Trophoblast cell (in vitro differentiated cells and primary cell): Measurements from ENCODE around the gene PGS1.
"Not testable (repeated sequence)": the region's sequence is repeated elsewhere in the genome, so short reads cannot be mapped to it uniquely, and the experiment has no call there.

Experiments
- DNase-seq, 2 donors: peaks; one replicate each; pipeline ENCODE4 v3.0.0-alpha.2; 2016
- H2AFZ ChIP-seq: 2 replicates; pipeline ENCODE4 v1.6.1; 2013; ENCODE audit warnings: low read length, moderate library complexity, mild to moderate bottlenecking; ENCODE audit not compliant: insufficient read depth, poor library complexity
- H2AK5ac ChIP-seq: 2 replicates; pipeline ENCODE4 v1.6.1; 2013; ENCODE audit warnings: mild to moderate bottlenecking, low read length
- H2BK120ac ChIP-seq: 2 replicates; pipeline ENCODE4 v1.6.1; 2013; ENCODE audit warnings: low read length, mild to moderate bottlenecking, moderate library complexity; ENCODE audit not compliant: insufficient read depth, poor library complexity
- H2BK12ac ChIP-seq: 2 replicates; pipeline ENCODE4 v1.6.1; 2013; ENCODE audit warnings: mild to moderate bottlenecking, low read length, moderate library complexity
- H2BK5ac ChIP-seq: 2 replicates; pipeline ENCODE4 v1.6.1; 2013; ENCODE audit warnings: low read length, low read depth, moderate library complexity, mild to moderate bottlenecking; ENCODE audit not compliant: poor library complexity
- H3K14ac ChIP-seq: 2 replicates; pipeline ENCODE4 v1.6.1; 2013; ENCODE audit warnings: mild to moderate bottlenecking, low read length
- H3K18ac ChIP-seq: 2 replicates; pipeline ENCODE4 v1.6.1; 2013; ENCODE audit warnings: mild to moderate bottlenecking, low read length
- H3K23ac ChIP-seq: 2 replicates; pipeline ENCODE4 v1.6.1; 2013; ENCODE audit warnings: low read length
- H3K27ac ChIP-seq: 2 replicates; pipeline ENCODE4 v1.5.1; 2013; ENCODE audit warnings: low read depth, mild to moderate bottlenecking, inconsistent platforms, low read length, moderate library complexity
- H3K27me3 ChIP-seq: 2 replicates; pipeline ENCODE4 v1.6.1; 2013; ENCODE audit warnings: inconsistent platforms, mild to moderate bottlenecking, low read length, moderate library complexity; ENCODE audit not compliant: insufficient read depth
- H3K36me3 ChIP-seq, 2 experiments: 1 replicate in 1 of 2; 2 replicates in 1 of 2; pipeline ENCODE4 v1.6.1; 2013; ENCODE audit warnings: low read length in 2 of 2, mild to moderate bottlenecking in 2 of 2, moderate library complexity in 1 of 2; ENCODE audit not compliant: insufficient read depth in 2 of 2, control insufficient read depth in 1 of 2
- H3K4ac ChIP-seq: 2 replicates; pipeline ENCODE4 v1.6.1; 2013; ENCODE audit warnings: low read depth, mild to moderate bottlenecking, low read length, moderate library complexity
- H3K4me1 ChIP-seq, 2 experiments: 1 replicate in 1 of 2; 2 replicates in 1 of 2; pipeline ENCODE4 v1.6.1; 2013; ENCODE audit warnings: low read length in 2 of 2, mild to moderate bottlenecking in 2 of 2, moderate library complexity in 1 of 2; ENCODE audit not compliant: insufficient read depth in 2 of 2, control insufficient read depth in 1 of 2
- H3K4me2 ChIP-seq: 2 replicates; pipeline ENCODE4 v1.6.1; 2013; ENCODE audit warnings: inconsistent platforms, mild to moderate bottlenecking, low read length, moderate library complexity
- H3K4me3 ChIP-seq: 2 replicates; pipeline ENCODE4 v1.5.1; 2013; ENCODE audit warnings: mild to moderate bottlenecking, low read depth, low read length, inconsistent platforms
- H3K79me1 ChIP-seq: one replicate; pipeline ENCODE4 v1.6.1; 2013; ENCODE audit warnings: low read length
- H3K79me2 ChIP-seq: 2 replicates; pipeline ENCODE4 v1.6.1; 2013; ENCODE audit warnings: low read length, mild to moderate bottlenecking; ENCODE audit not compliant: control insufficient read depth, insufficient read depth, poor library complexity
- H3K9ac ChIP-seq: 2 replicates; pipeline ENCODE4 v1.6.1; 2013; ENCODE audit warnings: mild to moderate bottlenecking, low read length
- H3K9me3 ChIP-seq: 2 replicates; pipeline ENCODE4 v1.6.1; 2013; ENCODE audit warnings: low read depth, mild to moderate bottlenecking, control low read depth, inconsistent platforms, low read length; ENCODE audit not compliant: insufficient read depth
- H4K12ac ChIP-seq: 2 replicates; pipeline ENCODE4 v1.6.1; 2013; ENCODE audit warnings: low read depth, mild to moderate bottlenecking, low read length, moderate library complexity
- H4K8ac ChIP-seq: 2 replicates; pipeline ENCODE4 v1.6.1; 2013; ENCODE audit warnings: low read depth, mild to moderate bottlenecking, low read length, moderate library complexity
- H4K91ac ChIP-seq: one replicate; pipeline ENCODE4 v1.6.1; 2013; ENCODE audit warnings: low read depth, mild to moderate bottlenecking, low read length, moderate library complexity
- WGBS: extraction: QIAGEN DNeasy Blood & Tissue Kit; methylation state at CpG from one replicate; pipeline ENCODE4 v1.1.7; 2013; ENCODE audit warnings: missing lambda C conversion rate; ENCODE audit not compliant: insufficient read length, insufficient coverage; ENCODE audit errors: extremely low coverage; 5-methylcytosine and 5-hydroxymethylcytosine counted together

PGS1 gene

DNA sequence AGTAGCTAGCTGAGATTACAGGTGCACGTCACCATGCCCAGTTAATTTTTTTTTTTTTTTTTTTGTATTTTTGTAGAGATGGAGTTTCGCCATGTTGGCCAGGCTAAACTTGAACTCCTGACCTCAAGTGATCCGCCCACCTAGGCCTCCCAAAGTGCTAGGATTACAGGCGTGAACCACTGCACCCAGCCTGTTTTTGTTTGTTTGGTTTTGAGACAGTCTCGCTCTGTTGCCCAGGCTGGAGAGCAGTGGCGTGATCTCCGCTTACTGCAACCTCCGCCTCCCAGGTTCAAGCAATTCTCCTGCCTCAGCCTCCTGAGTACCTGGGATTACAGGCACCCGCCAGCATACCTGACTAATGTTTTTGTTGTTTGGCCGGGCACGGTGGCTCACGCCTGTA lies 47.1 kb upstream of the PGS1 start:
- H3K79me2 ChIP-seq, H3K4me3 ChIP-seq, H2BK120ac ChIP-seq, H4K12ac ChIP-seq, H3K27me3 ChIP-seq, H4K8ac ChIP-seq, H3K4ac ChIP-seq, H3K23ac ChIP-seq, H3K9ac ChIP-seq, H3K18ac ChIP-seq, H3K27ac ChIP-seq, H3K4me2 ChIP-seq, H4K91ac ChIP-seq, H2BK12ac ChIP-seq, H3K14ac ChIP-seq, H3K4me1 ChIP-seq, H2AFZ ChIP-seq, H3K9me3 ChIP-seq, H3K36me3 ChIP-seq, H2BK5ac ChIP-seq, H3K79me1 ChIP-seq, H2AK5ac ChIP-seq: not testable (repeated sequence)
- peak in 1 of 2 donors; percentile 35 for DNase-seq
- no CpG with 5 or more reads among the region's 12 CpGs for WGBS

DNA sequence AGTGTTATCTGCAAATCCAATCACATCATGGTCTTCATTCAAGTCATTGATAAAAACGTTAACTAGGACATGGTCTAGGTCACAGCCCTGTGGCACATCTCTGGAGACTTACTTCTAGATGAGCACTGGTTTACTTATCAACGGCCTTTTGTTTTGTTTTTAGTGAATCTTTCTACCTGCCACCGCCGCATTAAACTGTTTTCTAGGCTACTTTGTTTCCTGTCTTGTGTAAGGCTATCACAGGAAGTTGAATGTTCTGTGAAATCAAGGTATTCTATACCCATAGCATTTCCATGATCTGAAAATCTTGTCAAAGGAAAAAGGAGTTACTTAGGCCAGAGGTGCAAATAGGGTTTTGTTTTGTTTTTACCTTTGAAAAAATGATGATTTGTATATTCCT lies 45.5 kb upstream of the PGS1 start:
- Histone ChIP-seq H2AK5ac (no peak overlapping the region), H4K8ac (no peak overlapping the region), H3K4ac (no peak overlapping the region), H3K79me2 (no peaks in the 10 kb centered on the region), H4K12ac (no peak overlapping the region), H3K4me3 (no peak overlapping the region), H3K4me1 (no peaks in the 10 kb centered on the region), H3K79me1 (no peaks in the 10 kb centered on the region), H3K23ac (no peak overlapping the region), H3K18ac (no peak overlapping the region), H3K4me2 (no peak overlapping the region), H3K9me3 (no peaks in the 10 kb centered on the region), H2BK120ac (no peak overlapping the region), H4K91ac (no peak overlapping the region), H3K36me3 (no peaks in the 10 kb centered on the region), H3K27me3 (no peaks in the 10 kb centered on the region), H2AFZ (no peak overlapping the region), H2BK5ac (no peak overlapping the region), H2BK12ac (no peak overlapping the region), H3K9ac (no peak overlapping the region), H3K14ac (no peak overlapping the region), H3K27ac (no peak overlapping the region)
- no CpG with 5 or more reads among the region's 4 CpGs for WGBS
- peak in 1 of 2 donors; percentile 34 for DNase-seq

DNA sequence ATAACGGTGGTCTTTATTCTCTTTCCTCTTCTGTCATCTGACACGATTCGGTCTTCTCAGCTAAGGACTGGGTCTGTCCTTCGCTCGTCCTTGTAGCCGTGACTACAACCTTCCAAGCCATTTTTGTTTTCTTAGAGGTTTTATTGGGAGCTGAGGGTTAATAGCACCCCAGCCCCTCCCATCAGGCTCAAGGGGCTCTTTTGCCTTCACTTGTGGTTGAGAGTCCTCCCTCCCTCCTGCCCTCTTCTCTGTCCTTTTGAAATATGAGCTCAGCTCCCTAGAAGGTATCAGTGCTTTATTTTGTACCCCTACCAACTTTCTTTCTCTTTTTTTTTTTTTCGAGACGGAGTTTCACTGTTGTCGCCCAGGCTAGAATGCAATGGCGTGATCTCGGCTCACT lies 43.2 kb upstream of the PGS1 start:
- no peak overlapping the region for H3K4me3 ChIP-seq
- no peak overlapping the region for H2AFZ ChIP-seq
- H3K23ac ChIP-seq: no peak overlapping the region
- no peak overlapping the region for H3K18ac ChIP-seq
- H3K4ac ChIP-seq: no peak overlapping the region
- DNase-seq: no peak
- H3K27ac ChIP-seq: no peak overlapping the region
- no peaks in the 10 kb centered on the region for H3K79me2 ChIP-seq
- WGBS: no CpG with 5 or more reads among the region's 11 CpGs
- H3K14ac ChIP-seq: no peak overlapping the region
- no peaks in the 10 kb centered on the region for H3K79me1 ChIP-seq
- no peak overlapping the region for H2BK120ac ChIP-seq
- no peak overlapping the region for H3K9ac ChIP-seq
- H2AK5ac ChIP-seq: no peak overlapping the region
- H3K4me2 ChIP-seq: no peak overlapping the region
- H3K9me3 ChIP-seq: no peaks in the 10 kb centered on the region
- no peak overlapping the region for H4K91ac ChIP-seq
- no peaks in the 10 kb centered on the region for H3K27me3 ChIP-seq
- no peak overlapping the region for H4K8ac ChIP-seq
- H3K36me3 ChIP-seq: no peaks in the 10 kb centered on the region
- no peak overlapping the region for H2BK12ac ChIP-seq
- H2BK5ac ChIP-seq: no peak overlapping the region
- no peak overlapping the region for H4K12ac ChIP-seq
- H3K4me1 ChIP-seq: no peaks in the 10 kb centered on the region

DNA sequence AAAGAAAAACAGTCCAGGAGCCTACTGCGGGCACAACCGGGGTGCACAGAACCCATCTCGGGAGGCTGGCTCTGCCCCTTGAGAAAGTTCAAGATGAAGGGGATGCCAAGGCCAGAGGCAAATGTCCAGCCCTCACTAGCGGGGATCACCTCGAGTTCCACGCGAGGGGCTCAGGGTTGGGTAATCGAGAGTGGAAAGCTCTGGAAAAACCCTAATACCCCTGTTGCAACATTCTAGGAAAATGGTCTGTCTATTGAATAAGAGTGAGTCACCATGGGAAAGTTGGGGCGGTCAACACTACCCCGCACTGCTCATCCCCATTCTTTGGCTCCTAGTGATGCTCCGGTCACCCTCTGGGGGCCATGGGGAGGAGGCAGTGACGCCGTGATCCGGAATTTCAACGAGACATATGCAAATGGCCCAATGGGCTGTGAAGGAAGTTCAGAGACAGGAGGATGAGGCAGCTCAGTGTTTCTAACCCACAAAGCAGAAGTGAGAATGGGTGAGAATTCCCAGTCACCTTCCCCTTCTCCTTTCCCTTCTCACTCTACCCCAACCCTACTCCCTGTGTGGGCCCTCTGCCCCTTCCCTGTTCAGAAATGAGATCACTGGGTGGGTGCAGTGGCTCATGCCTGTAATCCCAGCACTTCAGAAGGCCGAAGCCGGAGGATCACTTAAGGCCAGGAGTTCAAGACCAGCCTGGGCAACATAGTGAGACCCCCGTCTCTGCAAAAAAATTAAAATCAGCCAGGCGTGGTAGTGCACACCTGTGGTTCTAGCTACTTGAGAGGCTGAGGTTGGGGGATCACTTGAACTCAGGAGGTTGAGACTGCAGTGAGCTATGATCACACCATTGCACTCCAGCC lies 41.0 kb upstream of the PGS1 start:
- Histone ChIP-seq H3K4me2 (no peak overlapping the region), H4K12ac (no peak overlapping the region), H3K4me3 (no peak overlapping the region), H4K8ac (no peak overlapping the region), H2AK5ac (no peak overlapping the region), H3K9me3 (no peaks in the 10 kb centered on the region), H2AFZ (no peak overlapping the region), H2BK5ac (no peak overlapping the region), H2BK120ac (no peak overlapping the region), H3K4ac (no peak overlapping the region), H3K27me3 (no peaks in the 10 kb centered on the region), H3K79me2 (no peaks in the 10 kb centered on the region), H2BK12ac (no peak overlapping the region), H3K23ac (no peak overlapping the region), H3K14ac (no peak overlapping the region), H3K79me1 (peaks cover 9% of the 10 kb centered on the region), H3K36me3 (no peaks in the 10 kb centered on the region), H3K27ac (no peak overlapping the region), H3K9ac (no peak overlapping the region), H3K4me1 (peaks cover 9% of the 10 kb centered on the region in 2 experiments), H4K91ac (no peak overlapping the region), H3K18ac (no peak overlapping the region)
- peak in 1 of 2 donors; percentile 54 for DNase-seq
- WGBS: no CpG with 5 or more reads among the region's 19 CpGs
